ENCODE results near the gene DPYSL3. TPM values are rescaled to one million over a fixed set of nuclear protein-coding genes. Genes with fewer than 3 reads are reported as not detected.

Gene DPYSL3
- total RNA-seq, 1 donor from 2014 or later, result 229 TPM

DNA sequence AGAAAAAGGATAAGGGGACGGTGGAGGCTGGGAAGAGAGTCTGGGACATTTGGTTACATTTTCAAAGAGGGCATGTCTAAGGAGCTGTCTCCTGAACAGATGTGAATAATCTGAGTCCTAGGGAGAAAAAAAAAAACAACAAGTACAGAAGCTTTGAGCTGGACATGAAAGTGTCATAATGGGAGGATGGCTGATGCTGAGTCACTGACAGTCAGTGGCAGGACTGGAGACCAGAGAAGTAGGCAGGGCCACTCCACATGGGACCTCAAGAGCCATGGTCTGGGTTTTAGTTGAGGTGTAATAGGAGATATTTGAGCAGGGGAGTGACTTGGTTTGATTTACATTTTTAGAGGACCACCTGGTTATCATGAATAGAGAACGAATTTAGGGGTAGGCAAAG lies 70.6 kb downstream of the DPYSL3 start:
- no peak for DNase-seq (ENCODE audit: low spot score)

DNA sequence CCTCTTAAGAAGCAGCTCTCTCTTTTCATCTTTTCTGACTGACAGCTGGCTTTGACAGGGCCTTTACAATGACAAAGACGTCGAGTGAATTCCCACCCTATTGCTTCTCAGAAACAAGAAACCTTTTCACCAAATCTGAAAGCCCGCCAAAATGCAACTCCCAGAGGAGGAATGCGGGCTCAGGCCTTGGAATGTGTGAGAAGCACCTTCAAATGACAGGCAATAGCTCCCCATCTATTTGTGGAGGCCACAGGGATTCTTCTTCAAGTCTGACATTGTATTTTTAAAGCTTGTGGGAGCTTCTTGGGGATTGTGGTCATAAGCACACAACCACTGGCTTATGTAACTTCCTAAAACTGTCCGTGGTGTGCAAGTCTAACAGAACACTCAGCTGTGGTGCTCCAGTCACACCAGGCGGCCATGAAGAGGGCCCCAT lies 72.7 kb downstream of the DPYSL3 start:
- no peak for DNase-seq (ENCODE audit: low spot score)

DNA sequence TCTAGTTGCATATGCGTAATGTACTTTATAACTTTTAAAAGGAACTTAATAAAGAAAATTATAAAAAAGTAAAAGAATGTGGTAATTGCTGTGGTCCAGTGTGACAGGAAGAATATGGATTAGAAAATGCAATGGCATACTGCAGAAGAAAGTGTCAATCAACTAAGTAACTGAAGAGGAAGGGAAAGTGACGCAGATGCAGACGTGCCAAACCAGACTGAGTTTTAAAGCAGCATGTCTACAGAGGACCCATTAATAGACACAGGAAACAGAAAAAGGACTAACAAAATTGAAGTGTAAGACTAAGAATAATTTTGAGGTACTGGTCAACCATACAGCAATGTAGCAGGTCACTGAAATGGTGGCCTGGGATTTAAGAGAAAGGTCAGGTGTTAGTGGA lies 73.3 kb downstream of the DPYSL3 start:
- DNase-seq (ENCODE audit: low spot score), result no peak

DNA sequence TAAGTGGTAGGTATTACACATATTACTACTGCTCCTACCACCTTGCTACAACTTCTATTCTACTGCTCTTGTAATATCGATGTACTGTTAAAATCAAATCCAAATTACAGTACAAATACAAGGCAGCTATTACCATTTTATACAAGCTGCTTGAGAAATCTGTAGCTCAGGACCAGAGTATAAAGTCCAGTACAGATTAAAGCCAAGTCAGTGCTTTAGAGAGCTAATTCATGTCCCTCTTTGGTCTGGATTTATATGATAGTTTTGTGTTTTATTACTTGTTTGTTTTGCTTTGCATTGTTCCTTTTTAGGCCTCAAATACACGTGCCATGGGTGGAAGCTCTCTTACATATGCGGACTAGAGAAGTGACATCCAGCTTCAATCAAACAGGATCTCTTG lies 75.8 kb downstream of the DPYSL3 start:
- no peak for DNase-seq (ENCODE audit: low spot score)

DNA sequence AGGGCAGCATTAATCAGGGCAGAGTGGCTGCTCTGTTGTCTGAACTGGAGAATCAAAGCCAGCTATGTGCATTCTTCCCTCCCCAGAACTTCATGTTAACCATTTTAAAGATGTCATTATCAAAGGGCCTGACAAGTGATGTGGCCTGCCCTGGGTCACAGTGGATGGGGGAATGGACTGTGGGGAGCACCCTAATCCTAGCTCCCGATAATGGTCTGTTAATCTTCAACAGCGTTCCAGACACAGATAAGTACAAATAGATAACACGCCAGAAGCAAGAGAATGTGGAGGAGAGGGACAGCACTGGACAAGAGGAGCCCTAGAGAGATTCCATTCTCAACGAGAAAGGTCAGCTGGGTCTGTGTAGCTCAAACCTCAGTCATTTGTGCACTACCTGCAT lies 77.5 kb downstream of the DPYSL3 start:
- peak; percentile 63 for DNase-seq (ENCODE audit: low spot score)

- DNase-seq (ENCODE audit: low spot score), result no peak
These were observed 78.3 kb downstream of the DPYSL3 start for GRCh38 chr5:147431586-147431985.

GRCh38 chr5:147430628-147431027 lies 79.2 kb downstream of the DPYSL3 start:
- peak; percentile 84 for DNase-seq (ENCODE audit: low spot score)

DNA sequence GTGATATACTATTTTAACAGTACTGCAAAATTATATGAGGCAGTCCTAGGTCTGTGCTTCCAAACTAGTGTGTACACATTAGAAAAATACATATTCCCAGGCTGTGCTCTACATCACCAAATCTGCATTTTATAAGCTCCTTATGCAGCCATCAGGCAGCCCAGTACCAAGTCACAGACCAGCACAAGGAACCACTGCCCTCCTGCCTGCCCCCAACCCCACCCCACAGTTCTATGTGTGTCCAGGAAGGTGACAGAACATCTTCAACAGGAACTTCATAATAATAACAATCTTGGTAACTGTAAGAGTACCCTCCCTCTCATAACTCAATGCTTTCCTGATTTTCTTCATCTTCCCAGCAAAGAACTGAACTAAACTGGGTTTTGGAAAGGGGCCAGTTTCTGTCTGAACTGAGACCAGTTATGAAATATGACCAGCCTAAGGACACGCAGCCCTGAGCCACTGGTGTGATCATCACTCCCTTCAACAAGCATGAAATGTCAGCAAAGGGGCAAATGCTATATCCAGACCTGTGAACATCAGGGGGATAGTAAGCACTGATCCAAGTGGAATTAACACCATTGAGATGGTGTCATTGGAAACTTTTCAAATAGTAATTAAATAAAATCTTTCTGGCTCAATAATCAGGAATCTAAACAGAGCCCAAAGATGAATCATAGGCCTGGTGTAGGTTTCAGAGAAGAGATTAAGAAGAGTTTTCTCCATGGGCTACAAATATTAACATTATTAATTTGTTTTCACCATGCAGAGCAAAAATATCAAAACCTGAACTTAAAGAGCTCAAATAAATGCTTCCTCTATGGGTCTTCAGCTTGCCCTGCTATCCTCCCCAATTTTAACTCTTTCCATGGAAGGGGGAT lies 82.1 kb downstream of the DPYSL3 start:
- no peak for DNase-seq (ENCODE audit: low spot score)

GRCh38 chr5:147426640-147427327 lies 83.1 kb downstream of the DPYSL3 start:
- DNase-seq (ENCODE audit: low spot score), result no peak

GRCh38 chr5:147418613-147419012 lies 91.3 kb downstream of the DPYSL3 start:
- no peak for DNase-seq (ENCODE audit: low spot score)

- peak; percentile 51 for DNase-seq (ENCODE audit: low spot score)
These were observed 92.6 kb downstream of the DPYSL3 start for GRCh38 chr5:147417135-147417813.

GRCh38 chr5:147415651-147416050 lies 94.2 kb downstream of the DPYSL3 start:
- DNase-seq (ENCODE audit: low spot score), result no peak

DNA sequence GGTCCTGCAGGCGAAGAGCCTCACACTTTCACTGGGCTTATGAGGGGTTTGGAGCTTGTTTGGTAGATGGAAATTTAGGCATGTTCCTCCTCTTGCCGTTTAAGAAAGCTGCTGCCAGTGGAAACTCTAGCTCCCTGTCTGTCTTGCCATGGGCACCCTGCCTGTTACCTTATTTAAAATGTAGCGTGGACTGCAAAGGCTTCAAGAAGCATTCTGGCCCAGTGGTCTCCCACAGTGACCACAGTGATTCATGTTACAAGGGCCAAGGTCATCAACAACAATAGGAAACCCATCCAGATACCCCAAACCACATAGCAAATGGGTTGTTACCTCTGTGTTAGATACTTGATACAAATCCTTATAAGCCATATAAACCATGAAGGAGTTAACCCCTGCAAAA lies 96.6 kb downstream of the DPYSL3 start:
- no peak for DNase-seq (ENCODE audit: low spot score)

DNA sequence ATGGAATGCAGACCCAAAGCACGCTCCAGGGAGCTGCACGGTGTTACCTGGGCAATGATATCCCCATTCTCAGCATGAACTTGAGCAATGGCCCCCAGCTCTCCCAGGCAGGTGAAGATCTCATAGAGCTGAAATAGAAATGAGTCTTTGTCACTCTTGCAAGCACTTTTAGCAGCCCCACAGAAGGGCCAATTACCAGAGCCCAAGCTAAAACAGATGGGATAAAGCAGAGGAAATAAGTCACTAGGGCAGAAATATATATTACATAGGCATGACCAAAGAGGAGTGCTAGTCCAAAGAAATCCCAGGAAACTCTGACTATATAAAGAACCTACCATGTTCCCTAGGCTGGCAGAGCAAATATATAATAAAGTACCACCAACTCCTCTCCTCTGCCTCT lies 97.3 kb downstream of the DPYSL3 start:
- DNase-seq (ENCODE audit: low spot score), result no peak

- DNase-seq (ENCODE audit: low spot score), result no peak
These were observed 98.2 kb downstream of the DPYSL3 start for GRCh38 chr5:147411359-147412319.

GRCh38 chr5:147410496-147411358 lies 99.1 kb downstream of the DPYSL3 start:
- DNase-seq (ENCODE audit: low spot score), result no peak

GRCh38 chr5:147408980-147409379 lies 100.9 kb downstream of the DPYSL3 start:
- no peak for DNase-seq (ENCODE audit: low spot score)

GRCh38 chr5:147407094-147407681 lies 102.7 kb downstream of the DPYSL3 start:
- DNase-seq (ENCODE audit: low spot score), result peak; percentile 83

DNA sequence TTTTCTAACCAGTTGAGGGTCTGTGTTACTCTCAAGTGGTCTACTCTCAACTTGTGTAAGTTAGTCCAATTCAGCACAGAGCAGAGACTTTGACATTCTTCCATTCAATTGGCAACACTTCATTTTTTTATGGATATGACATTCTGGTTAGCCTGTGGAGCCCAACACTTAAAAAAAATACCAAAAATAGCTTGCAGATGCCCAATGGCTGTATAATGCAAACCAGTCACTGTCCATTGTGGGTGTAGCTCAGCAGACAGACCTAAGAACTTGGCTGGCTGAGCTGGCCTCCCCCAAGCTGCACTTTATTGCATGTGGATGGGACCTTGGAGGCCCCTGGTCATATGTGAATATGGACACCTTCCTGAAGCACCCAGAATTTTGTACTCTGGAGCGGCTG lies 103.2 kb downstream of the DPYSL3 start:
- no peak for DNase-seq (ENCODE audit: low spot score)

- DNase-seq (ENCODE audit: low spot score), result no peak
These were observed 105.2 kb downstream of the DPYSL3 start for GRCh38 chr5:147404706-147405105.

All from umbilical cord (tissue), 2 donors.